IMR-90 (cell line): ENCODE data around the gene PITPNM2. TPM values are rescaled to one million over a fixed set of nuclear protein-coding genes. Genes with fewer than 3 reads are reported as not detected.

Experiments used
- ATAC-seq: fragments of 200-7000 bp; cut with Tn5 transposase; 2 replicates; pipeline ENCODE4 v1.9.1; 2020; ENCODE audit warnings: low read depth, mild to moderate bottlenecking, moderate library complexity
- BruUV-seq: library from RNA; stranded (reverse); fragments of 400-500 nt; replicated peaks from 2 replicates; lab custom pipeline; 2021; lab: Mats Ljungman, UMichigan
- CTCF ChIA-PET: fragments of 300-600 bp; formaldehyde crosslinking; extraction: SDS; loops from one replicate; lab custom pipeline; 2021; ENCODE audit warnings: antibody characterized with exemption; lab: Yijun Ruan, JAX
- POLR2A ChIA-PET: fragments of 300-600 bp; sonication (Branson Sonifier 250); formaldehyde crosslinking; loops from one replicate; lab custom pipeline; 2022; ENCODE audit warnings: antibody characterized with exemption; ENCODE audit not compliant: unreplicated experiment; lab: Charles Lee
- DNase-seq: peaks from one replicate; pipeline ENCODE4 v3.0.0; 2013
- H2AFZ ChIP-seq: replicated peaks from 2 replicates; pipeline ENCODE3; 2013; ENCODE audit warnings: low read length, mild to moderate bottlenecking; ENCODE audit not compliant: poor library complexity
- H2AK5ac ChIP-seq: 2 replicates; pipeline ENCODE4 v1.6.1; 2013; ENCODE audit warnings: low read depth, low read length, inconsistent platforms
- H2AK9ac ChIP-seq: replicated peaks from 2 replicates; pipeline ENCODE3; 2013; ENCODE audit warnings: mild to moderate bottlenecking, low read depth, low read length, moderate library complexity; ENCODE audit not compliant: poor library complexity
- H2BK120ac ChIP-seq: 2 replicates; pipeline ENCODE4 v1.6.1; 2013; ENCODE audit warnings: low read depth, low read length, inconsistent platforms
- H2BK15ac ChIP-seq: 3 replicates; pipeline ENCODE4 v1.6.1; 2013; ENCODE audit warnings: low read depth, low read length, inconsistent platforms
- H2BK20ac ChIP-seq: 2 replicates; pipeline ENCODE4 v1.6.1; 2013; ENCODE audit warnings: low read depth, mild to moderate bottlenecking, inconsistent platforms, low read length, moderate library complexity
- H2BK5ac ChIP-seq: 2 replicates; pipeline ENCODE4 v1.6.1; 2013; ENCODE audit warnings: mild to moderate bottlenecking, low read depth, low read length, inconsistent platforms; ENCODE audit not compliant: poor library complexity, severe bottlenecking
- H3K14ac ChIP-seq: replicated peaks from 2 replicates; pipeline ENCODE4 v1.6.1; 2013; ENCODE audit warnings: low read depth, low read length, inconsistent platforms
- H3K18ac ChIP-seq: 2 replicates; pipeline ENCODE4 v1.6.1; 2013; ENCODE audit warnings: low read depth, low read length, control low read depth
- H3K23ac ChIP-seq: 2 replicates; pipeline ENCODE4 v1.6.1; 2013; ENCODE audit warnings: low read depth, low read length, inconsistent platforms
- H3K27ac ChIP-seq: 2 replicates; pipeline ENCODE4 v1.5.1; 2013; ENCODE audit warnings: mild to moderate bottlenecking, control low read depth, low read length; ENCODE audit not compliant: insufficient read depth
- H3K27me3 ChIP-seq: 2 replicates; pipeline ENCODE4 v1.6.1; 2013; ENCODE audit warnings: low read length; ENCODE audit not compliant: control insufficient read depth, insufficient read depth
- H3K36me3 ChIP-seq: 2 replicates; pipeline ENCODE4 v1.6.1; 2013; ENCODE audit warnings: low read length, mixed read lengths; ENCODE audit not compliant: control insufficient read depth, insufficient read depth
- H3K4ac ChIP-seq: 2 replicates; pipeline ENCODE4 v1.6.1; 2013; ENCODE audit warnings: low read depth, low read length, inconsistent platforms
- H3K4me1 ChIP-seq: 2 replicates; pipeline ENCODE4 v1.6.1; 2013; ENCODE audit warnings: low read length, mixed read lengths; ENCODE audit not compliant: control insufficient read depth, insufficient read depth
- H3K4me2 ChIP-seq: 2 replicates; pipeline ENCODE4 v1.6.1; 2013; ENCODE audit warnings: low read depth, mild to moderate bottlenecking, control low read depth, low read length, moderate library complexity
- H3K4me3 ChIP-seq: 2 replicates; pipeline ENCODE4 v1.5.1; 2013; ENCODE audit warnings: low read depth, mild to moderate bottlenecking, control low read depth, low read length, moderate library complexity; ENCODE audit not compliant: insufficient read depth
- H3K56ac ChIP-seq: 2 replicates; pipeline ENCODE4 v1.6.1; 2013; ENCODE audit warnings: low read length, inconsistent platforms; ENCODE audit not compliant: insufficient read depth; ENCODE audit errors: extremely low read depth
- H3K79me1 ChIP-seq, 2 experiments: 2 replicates each; pipeline ENCODE4 v1.6.1; 2013; ENCODE audit warnings: low read length in 2 of 2, inconsistent platforms in 1 of 2, low read depth in 1 of 2
- H3K9ac ChIP-seq: 2 replicates; pipeline ENCODE4 v1.6.1; 2013; ENCODE audit warnings: low read depth, low read length, control low read depth
- H3K9me1 ChIP-seq: 2 replicates; pipeline ENCODE4 v1.6.1; 2013; ENCODE audit warnings: low read length, inconsistent platforms; ENCODE audit not compliant: insufficient read depth
- H3K9me3 ChIP-seq: 2 replicates; pipeline ENCODE4 v1.6.1; 2013; ENCODE audit warnings: low read length; ENCODE audit not compliant: control insufficient read depth, insufficient read depth
- H4K20me1 ChIP-seq: 2 replicates; pipeline ENCODE4 v1.6.1; 2013; ENCODE audit warnings: low read length, inconsistent platforms; ENCODE audit not compliant: insufficient read depth
- H4K5ac ChIP-seq: 2 replicates; pipeline ENCODE4 v1.6.1; 2013; ENCODE audit warnings: mild to moderate bottlenecking, low read depth, low read length, control low read depth
- H4K8ac ChIP-seq, 2 experiments: 2 replicates each; pipeline ENCODE4 v1.6.1; 2013; ENCODE audit warnings: low read depth in 2 of 2, low read length in 2 of 2, control low read depth in 1 of 2, inconsistent platforms in 1 of 2
- H4K91ac ChIP-seq: 2 replicates; pipeline ENCODE4 v1.6.1; 2013; ENCODE audit warnings: low read depth, low read length, inconsistent platforms; ENCODE audit not compliant: insufficient read depth
- BHLHE40 ChIP-seq: fragments of 150-350 bp; IDR thresholded peaks from 2 replicates; pipeline ENCODE4 v1.6.1; 2016; ENCODE audit warnings: mild to moderate bottlenecking, low read depth, low read length
- CEBPB ChIP-seq: IDR thresholded peaks from 2 replicates; pipeline ENCODE4 v1.6.1; 2012; ENCODE audit warnings: low read depth, low read length, improper control_type of control experiment
- CHD1 ChIP-seq: IDR thresholded peaks from 2 replicates; pipeline ENCODE4 v1.6.1; 2012; ENCODE audit warnings: low read depth, low read length, improper control_type of control experiment
- ELK1 ChIP-seq: fragments of 150-350 bp; IDR thresholded peaks from 2 replicates; pipeline ENCODE4 v1.6.1; 2016; ENCODE audit warnings: low read depth, mild to moderate bottlenecking, low read length, moderate library complexity, borderline replicate concordance
- MXI1 ChIP-seq: IDR thresholded peaks from 2 replicates; pipeline ENCODE4 v1.6.1; 2012; ENCODE audit warnings: low read depth, mild to moderate bottlenecking, low read length, moderate library complexity, borderline replicate concordance
- POLR2A ChIP-seq: IDR thresholded peaks from 2 replicates; pipeline ENCODE4 v1.6.1; 2012; ENCODE audit warnings: mild to moderate bottlenecking, low read depth, low read length
- RAD21 ChIP-seq: IDR thresholded peaks from 2 replicates; pipeline ENCODE4 v1.6.1; 2012; ENCODE audit warnings: low read length, improper control_type of control experiment
- RCOR1 ChIP-seq: IDR thresholded peaks from 2 replicates; pipeline ENCODE4 v1.6.1; 2012; ENCODE audit warnings: mild to moderate bottlenecking, low read length, improper control_type of control experiment; ENCODE audit not compliant: insufficient replicate concordance
- RFX5 ChIP-seq: IDR thresholded peaks from 2 replicates; pipeline ENCODE4 v1.8.0; 2012; ENCODE audit warnings: low read depth, mild to moderate bottlenecking, low read length, moderate library complexity
- WGBS, 2 experiments: methylation state at CpG; one replicate each; pipeline versions ENCODE4 v1.1.5 to v1.1.7; 2013; ENCODE audit warnings: missing lambda C conversion rate in 2 of 2; ENCODE audit not compliant: insufficient read length in 1 of 2; ENCODE audit errors: extremely low coverage in 2 of 2; 5-methylcytosine and 5-hydroxymethylcytosine counted together
- dilution Hi-C: fragments of 300-500 bp; cut with HindIII; formaldehyde crosslinking; loops from one replicate; pipeline ENCODE4 v1.14.3; 2018; ENCODE audit warnings: low sequenced_read_pairs; ENCODE audit not compliant: unreplicated experiment
- in situ Hi-C: fragments of 300-500 bp; cut with MboI; formaldehyde crosslinking; loops from 3 replicates; pipeline ENCODE4 v1.14.3; 2019; ENCODE audit warnings: low sequenced_read_pairs, inconsistent platforms, mixed read lengths
- intact Hi-C: fragments of 100-400 bp; cut with micrococcal nuclease; formaldehyde crosslinking; loops from 2 replicates; pipeline ENCODE4 v1.10.0; 2022
- polyA plus RNA-seq, 3 experiments: library from polyadenylated mRNA; depleted of rRNA; stranded (reverse); fragments of >200 nt; gene quantifications; 2 replicates each; pipeline ENCODE4 v1.2.3, GENCODE V29; 2012; ENCODE audit warnings: low replicate concordance in 1 of 3
- total RNA-seq: library from RNA; depleted of rRNA; stranded (reverse); fragments of >200 nt; gene quantifications from 2 replicates; pipeline ENCODE4 v1.2.3, GENCODE V29; 2012
- TF ChIP-seq, protein P1 (sequence below): fragments of 150-350 bp; IDR thresholded peaks from 2 replicates; pipeline ENCODE4 v1.6.1; 2017; ENCODE audit warnings: mild to moderate bottlenecking, antibody characterized with exemption, low read length, low read depth

PITPNM2 gene
- total and polyA plus RNA-seq, 2 of the 4 experiments (the other 2 are of a cell fraction) = 1.6 to 3.0 TPM

DNA sequence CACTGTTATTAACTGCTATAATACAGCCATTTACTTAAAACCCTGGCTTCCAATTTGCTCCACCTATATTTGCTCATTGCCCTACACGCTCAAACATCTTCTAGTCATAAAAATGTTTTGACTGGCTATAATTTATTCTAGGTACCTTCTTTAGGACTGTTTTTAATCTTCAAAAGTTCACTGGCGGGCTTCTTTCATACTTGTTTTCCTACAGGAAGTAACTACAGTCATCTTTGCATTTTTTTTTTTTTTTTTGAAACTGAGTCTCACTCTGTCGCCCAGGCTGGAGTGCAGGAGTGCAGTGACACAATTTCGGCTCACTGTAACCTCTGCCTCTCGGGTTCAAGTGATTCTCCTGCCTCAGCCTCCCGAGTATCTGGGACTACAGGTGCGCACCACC lies 49.5 kb upstream of the PITPNM2 start (continued):
- TF ChIP-seq RAD21 (no peak), BHLHE40 (no peak)
- TF ChIP-seq, protein P1, sequence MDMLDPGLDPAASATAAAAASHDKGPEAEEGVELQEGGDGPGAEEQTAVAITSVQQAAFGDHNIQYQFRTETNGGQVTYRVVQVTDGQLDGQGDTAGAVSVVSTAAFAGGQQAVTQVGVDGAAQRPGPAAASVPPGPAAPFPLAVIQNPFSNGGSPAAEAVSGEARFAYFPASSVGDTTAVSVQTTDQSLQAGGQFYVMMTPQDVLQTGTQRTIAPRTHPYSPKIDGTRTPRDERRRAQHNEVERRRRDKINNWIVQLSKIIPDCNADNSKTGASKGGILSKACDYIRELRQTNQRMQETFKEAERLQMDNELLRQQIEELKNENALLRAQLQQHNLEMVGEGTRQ = no peak

GRCh38 chr12:123199936-123200335 lies 49.0 kb upstream of the PITPNM2 start:
- no peak overlapping the region for H4K5ac ChIP-seq
- CTCF ChIA-PET = no interaction called here
- H3K79me1 ChIP-seq = no peaks in the 10 kb centered on the region; a peak in 1 of 4 replicates
- dilution Hi-C loops = no loop called here
- H2BK120ac ChIP-seq = no peak overlapping the region
- H3K9me1 ChIP-seq = no peaks in the 10 kb centered on the region
- no peaks in the 10 kb centered on the region for H3K9me3 ChIP-seq
- H2BK15ac ChIP-seq = no peak overlapping the region
- no peaks in the 10 kb centered on the region for H3K4me1 ChIP-seq
- no peak overlapping the region for H2AK5ac ChIP-seq
- POLR2A ChIA-PET = no interaction called here
- H3K18ac ChIP-seq = no peak overlapping the region
- no peak overlapping the region for H2AK9ac ChIP-seq
- H3K27me3 ChIP-seq = no peaks in the 10 kb centered on the region
- H3K4ac ChIP-seq = no peak overlapping the region
- no peak overlapping the region for H3K27ac ChIP-seq
- H4K8ac ChIP-seq = no peak overlapping the region
- no peak overlapping the region for H2BK20ac ChIP-seq
- in situ Hi-C loops = loop anchor here (25.0 kb wide), 1 partner anchor 613 kb away; no protein-coding TSS in a partner anchor
- H3K56ac ChIP-seq = no peak overlapping the region
- H3K4me2 ChIP-seq = no peak overlapping the region
- H4K20me1 ChIP-seq = no peaks in the 10 kb centered on the region
- no peak overlapping the region for H3K23ac ChIP-seq
- no peak overlapping the region for H2BK5ac ChIP-seq
- no peak overlapping the region for H4K91ac ChIP-seq
- ATAC-seq = no peak
- no TSS peak for BruUV-seq
- WGBS, 2 experiments = 100% methylated on average over 1 of the region's 3 CpGs; no CpG with 5 or more reads in 1 of the 2 experiments
- H3K14ac ChIP-seq = no peak overlapping the region
- peaks cover 20% of the 10 kb centered on the region for H3K36me3 ChIP-seq
- no peak overlapping the region for H3K9ac ChIP-seq
- DNase-seq = no peak
- TF ChIP-seq CHD1 (no peak), RFX5 (no peak), POLR2A (no peak), MXI1 (no peak), RCOR1 (no peak), ELK1 (no peak), CEBPB (no peak)
- intact Hi-C loops = no loop called here
- H2AFZ ChIP-seq = no peak overlapping the region
- H3K4me3 ChIP-seq = no peak overlapping the region
